Tibial artery (tissue), 4 donors: ENCODE data around the gene IL23R.

ENCODE experiments used
- DNase-seq, 2 donors: peaks; one replicate each; pipeline ENCODE4 v3.0.0-alpha.2; 2019
- H3K27ac ChIP-seq, 2 donors: fragments of 200-600 bp; sonication (generic) in 1 of 2; 1 replicate in 1 of 2; 2 replicates in 1 of 2; pipeline ENCODE4 v1.5.1; 2018 to 2019; ENCODE audit warnings: mild to moderate bottlenecking in 1 of 2
- H3K27me3 ChIP-seq, 2 donors: fragments of 200-600 bp; sonication (generic) in 1 of 2; one replicate each; pipeline versions ENCODE4 v1.5.1 to v1.6.0; 2016 to 2019
- H3K36me3 ChIP-seq, 3 donors: fragments of 200-600 bp; sonication (generic) in 2 of 3; one replicate each; pipeline ENCODE4 v1.5.1; 2016 to 2019; ENCODE audit warnings: mild to moderate bottlenecking in 2 of 3
- H3K4me1 ChIP-seq, 4 donors: fragments of 200-600 bp; sonication (generic) in 2 of 4; 1 replicate in 3 of 4; 2 replicates in 1 of 4; pipeline ENCODE4 v1.5.1; 2016 to 2019
- H3K4me3 ChIP-seq, 2 donors: fragments of 200-600 bp; sonication (generic) in 1 of 2; 1 replicate in 1 of 2; 2 replicates in 1 of 2; pipeline ENCODE4 v1.5.1; 2018 to 2019; ENCODE audit warnings: mild to moderate bottlenecking in 2 of 2
- H3K9me3 ChIP-seq, 3 donors: fragments of 200-600 bp; sonication (generic) in 1 of 3; one replicate each; pipeline ENCODE4 v1.5.1; 2016 to 2019
- intact Hi-C: fragments of 100-400 bp; cut with DNase I; formaldehyde crosslinking; loops from one replicate; pipeline ENCODE4 v1.15.0; 2023; ENCODE audit warnings: low total_unique reads
- TF ChIP-seq, protein P1 (sequence below), 2 experiments: fragments of 200-600 bp in 1 of 2; fragments of 450-650 bp in 1 of 2; IDR thresholded peaks; one replicate each; pipeline ENCODE4 v1.5.1; 2017 to 2019; ENCODE audit warnings: antibody characterized with exemption in 2 of 2, mild to moderate bottlenecking in 1 of 2, moderate library complexity in 1 of 2

IL23R gene

DNA sequence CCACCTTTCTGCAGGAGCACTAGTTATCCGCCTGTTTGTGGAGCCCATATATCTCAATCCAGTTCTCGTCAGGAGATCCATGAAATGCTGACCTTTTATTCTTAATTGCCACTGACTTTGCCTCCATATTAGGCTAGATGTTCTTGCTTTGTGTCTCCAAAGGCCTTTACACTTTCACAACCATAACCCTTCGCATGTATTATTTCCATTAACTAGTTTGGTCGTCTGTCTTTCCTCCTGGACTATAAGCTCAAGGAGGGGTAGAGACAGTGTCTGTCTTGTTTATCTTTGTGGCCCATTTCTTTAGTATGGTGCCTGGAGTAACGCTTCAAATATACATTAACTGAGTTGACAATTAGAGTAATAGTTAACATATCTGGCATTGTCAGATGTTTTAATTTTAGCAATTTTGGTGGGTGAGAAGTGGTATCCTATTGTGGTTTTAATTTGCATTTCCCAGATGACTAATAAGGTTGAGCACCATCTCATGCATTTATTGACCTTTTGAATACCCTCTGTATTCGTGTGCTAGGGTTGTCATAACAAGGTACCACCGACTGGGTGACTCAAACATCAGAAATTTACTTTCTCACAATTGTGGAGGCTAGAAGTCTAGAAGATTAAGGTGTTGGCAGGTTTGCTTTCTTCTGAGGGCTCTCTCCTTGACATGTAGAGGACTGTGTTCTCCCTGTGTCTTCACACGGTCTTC is 119.7 kb downstream of the IL23R start:
- Histone ChIP-seq H3K4me1 (no peaks in the 10 kb centered on the region), H3K4me3 (no peak overlapping the region), H3K27me3 (no peaks in the 10 kb centered on the region), H3K9me3 (no peaks in the 10 kb centered on the region), H3K36me3 (no peaks in the 10 kb centered on the region), H3K27ac (no peak overlapping the region)
- TF ChIP-seq, protein P1, sequence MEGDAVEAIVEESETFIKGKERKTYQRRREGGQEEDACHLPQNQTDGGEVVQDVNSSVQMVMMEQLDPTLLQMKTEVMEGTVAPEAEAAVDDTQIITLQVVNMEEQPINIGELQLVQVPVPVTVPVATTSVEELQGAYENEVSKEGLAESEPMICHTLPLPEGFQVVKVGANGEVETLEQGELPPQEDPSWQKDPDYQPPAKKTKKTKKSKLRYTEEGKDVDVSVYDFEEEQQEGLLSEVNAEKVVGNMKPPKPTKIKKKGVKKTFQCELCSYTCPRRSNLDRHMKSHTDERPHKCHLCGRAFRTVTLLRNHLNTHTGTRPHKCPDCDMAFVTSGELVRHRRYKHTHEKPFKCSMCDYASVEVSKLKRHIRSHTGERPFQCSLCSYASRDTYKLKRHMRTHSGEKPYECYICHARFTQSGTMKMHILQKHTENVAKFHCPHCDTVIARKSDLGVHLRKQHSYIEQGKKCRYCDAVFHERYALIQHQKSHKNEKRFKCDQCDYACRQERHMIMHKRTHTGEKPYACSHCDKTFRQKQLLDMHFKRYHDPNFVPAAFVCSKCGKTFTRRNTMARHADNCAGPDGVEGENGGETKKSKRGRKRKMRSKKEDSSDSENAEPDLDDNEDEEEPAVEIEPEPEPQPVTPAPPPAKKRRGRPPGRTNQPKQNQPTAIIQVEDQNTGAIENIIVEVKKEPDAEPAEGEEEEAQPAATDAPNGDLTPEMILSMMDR (IDR thresholded peaks at IDR 0.05) = no peak
- intact Hi-C loops = no loop called here
- no peak for DNase-seq

DNA sequence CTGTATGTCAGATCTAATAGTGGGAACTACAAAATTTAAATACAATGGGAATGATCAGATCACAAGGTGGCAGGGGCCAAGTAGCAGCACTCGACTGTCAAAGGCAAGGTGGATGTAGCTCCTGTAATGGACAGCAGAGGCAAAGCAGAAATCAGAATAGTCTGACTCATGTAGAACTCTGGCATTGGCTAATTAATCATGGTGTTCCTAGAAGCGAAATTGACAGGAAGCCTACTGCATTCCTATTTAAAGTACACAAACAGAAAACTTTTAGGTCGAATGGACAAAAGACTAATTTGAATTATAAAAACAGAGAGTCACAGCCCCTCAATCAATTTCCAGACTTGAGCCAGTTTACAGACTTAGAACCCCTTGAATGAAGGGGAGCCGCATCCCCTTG is 124.0 kb downstream of the IL23R start:
- DNase-seq = no peak
- intact Hi-C loops = no loop called here
- Histone ChIP-seq H3K36me3 (no peaks in the 10 kb centered on the region), H3K4me1 (no peaks in the 10 kb centered on the region), H3K9me3 (no peaks in the 10 kb centered on the region), H3K27me3 (no peaks in the 10 kb centered on the region), H3K27ac (no peak overlapping the region), H3K4me3 (no peak overlapping the region)
- TF ChIP-seq, protein P1 (IDR thresholded peaks at IDR 0.05) = no peak

DNA sequence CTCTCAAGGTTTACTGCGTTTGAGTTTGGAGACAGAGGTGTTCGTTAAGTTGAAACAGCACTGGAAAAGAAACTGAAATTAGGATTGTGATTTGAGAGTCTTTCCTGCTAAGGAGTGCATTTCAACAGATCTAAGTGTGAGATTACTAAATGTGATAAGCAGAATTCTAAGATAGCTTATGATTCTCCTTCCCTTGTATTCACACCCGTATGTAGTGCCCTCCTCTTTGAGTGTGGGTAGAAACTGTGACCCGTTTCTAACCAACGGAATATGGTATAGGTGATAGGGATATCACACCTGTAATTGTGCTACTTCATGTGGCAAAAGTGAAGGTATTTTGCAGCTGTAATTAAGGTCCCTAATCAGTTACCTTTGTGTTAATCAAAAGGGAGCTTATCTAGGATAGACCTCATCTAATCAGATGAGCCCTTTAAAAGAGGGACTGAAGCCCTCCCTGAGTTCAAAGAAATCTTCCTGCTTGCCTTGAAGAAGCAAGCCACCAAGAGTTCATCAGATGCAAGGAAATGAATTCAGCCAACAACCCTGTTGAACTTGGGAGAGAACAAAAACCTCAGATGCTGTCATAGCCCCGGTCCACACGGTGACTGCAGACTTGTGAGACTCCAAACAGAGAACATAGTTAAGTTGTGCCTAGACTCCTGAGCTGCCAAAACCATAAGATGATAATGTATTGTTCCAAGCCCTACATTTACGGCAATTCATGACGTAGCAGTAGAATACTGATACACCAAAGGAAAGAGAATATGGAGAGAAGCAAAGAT is 128.8 kb downstream of the IL23R start:
- Histone ChIP-seq H3K4me3 (no peak overlapping the region), H3K27me3 (no peaks in the 10 kb centered on the region), H3K27ac (no peak overlapping the region), H3K4me1 (no peaks in the 10 kb centered on the region), H3K36me3 (no peaks in the 10 kb centered on the region), H3K9me3 (no peaks in the 10 kb centered on the region)
- DNase-seq = no peak
- intact Hi-C loops = no loop called here
- TF ChIP-seq, protein P1 (IDR thresholded peaks at IDR 0.05) = no peak

DNA sequence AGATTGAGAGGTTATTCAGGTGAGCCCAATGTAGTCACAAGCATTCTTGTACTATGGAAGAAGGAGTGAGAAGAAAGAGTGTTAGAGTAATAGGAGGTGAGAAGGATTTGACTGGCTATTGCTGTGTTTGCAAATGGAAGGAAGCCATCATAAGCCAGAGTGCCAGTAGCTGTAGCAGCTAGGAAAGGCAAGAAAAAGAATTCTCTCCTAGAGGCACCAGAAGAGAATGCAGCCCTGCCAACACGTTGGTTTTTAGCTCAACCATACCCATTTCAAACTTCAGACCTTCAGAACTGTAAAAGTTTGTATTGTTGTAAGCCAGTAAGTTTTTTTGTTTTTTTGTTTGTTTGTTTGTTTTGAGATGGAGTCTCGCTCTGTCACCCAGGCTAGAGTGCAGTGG is 132.5 kb downstream of the IL23R start:
- Histone ChIP-seq H3K27ac (no peak overlapping the region), H3K27me3 (no peaks in the 10 kb centered on the region), H3K4me3 (no peak overlapping the region), H3K4me1 (no peaks in the 10 kb centered on the region), H3K9me3 (no peaks in the 10 kb centered on the region), H3K36me3 (no peaks in the 10 kb centered on the region)
- intact Hi-C loops = no loop called here
- no peak for DNase-seq
- TF ChIP-seq, protein P1 (IDR thresholded peaks at IDR 0.05) = no peak

DNA sequence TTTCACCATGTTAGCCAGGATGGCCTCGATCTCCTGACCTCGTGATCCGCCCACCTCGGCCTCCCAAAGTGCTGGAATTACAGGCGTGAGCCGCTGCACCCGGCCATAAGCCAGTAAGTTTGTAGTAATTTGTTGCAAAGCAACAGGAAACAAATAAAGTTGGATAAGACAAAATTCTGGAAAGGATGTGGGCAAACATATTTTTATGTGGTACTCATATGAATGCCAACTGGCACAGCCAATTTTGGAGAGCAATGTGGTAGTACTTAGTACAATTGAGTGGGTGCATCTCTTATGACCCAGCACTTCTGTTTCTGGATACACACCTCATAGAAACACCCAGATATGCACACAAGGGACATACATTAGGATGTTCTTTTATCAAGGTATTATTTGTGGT is 133.0 kb downstream of the IL23R start:
- Histone ChIP-seq H3K36me3 (no peaks in the 10 kb centered on the region), H3K4me1 (no peaks in the 10 kb centered on the region), H3K27ac (no peak overlapping the region), H3K27me3 (no peaks in the 10 kb centered on the region), H3K4me3 (no peak overlapping the region), H3K9me3 (no peaks in the 10 kb centered on the region)
- TF ChIP-seq, protein P1 (IDR thresholded peaks at IDR 0.05) = no peak
- intact Hi-C loops = no loop called here
- no peak for DNase-seq
